H1 (cell line): ENCODE data around the gene ATP6V1F. TPM values are rescaled to one million over a fixed set of nuclear protein-coding genes. Genes with fewer than 3 reads are reported as not detected.
A peak's percentile ranks its signal among the peaks of the same experiment; 100 is the strongest.

Experiments
- CTCF ChIA-PET: fragments of 300-600 bp; sonication (Branson Sonifier 250); formaldehyde crosslinking; loops from one replicate; lab custom pipeline; 2021; ENCODE audit not compliant: partially characterized antibody; lab: Charles Lee
- POLR2A ChIA-PET: fragments of 300-600 bp; sonication (Branson Sonifier 250); formaldehyde crosslinking; loops from one replicate; lab custom pipeline; 2021; ENCODE audit warnings: inconsistent platforms; ENCODE audit not compliant: partially characterized antibody; lab: Charles Lee
- DNase-seq, 2 experiments: peaks; one replicate each; pipeline versions ENCODE4 v3.0.0 to v3.0.0-alpha.2; 2010 to 2022; ENCODE audit warnings: low spot score in 2 of 2, low read depth in 1 of 2, mixed read lengths in 1 of 2
- FAIRE-seq: peaks from 2 replicates; lab custom pipeline; 2011; peaks lifted over from hg19 to GRCh38; lab: Jason Lieb, UNC
- H2AFZ ChIP-seq: 2 replicates; pipeline ENCODE4 v1.8.1; 2012; ENCODE audit warnings: low read length, inconsistent platforms
- H2AK5ac ChIP-seq: 2 replicates; pipeline ENCODE4 v1.6.1; 2013; ENCODE audit warnings: low read depth, low read length
- H2BK120ac ChIP-seq: replicated peaks from 2 replicates; pipeline ENCODE3; 2013; ENCODE audit warnings: low read depth, low read length, inconsistent platforms
- H2BK12ac ChIP-seq: 2 replicates; pipeline ENCODE4 v1.6.1; 2013; ENCODE audit warnings: low read depth, low read length
- H2BK15ac ChIP-seq: 2 replicates; pipeline ENCODE4 v1.6.1; 2013; ENCODE audit warnings: low read length
- H2BK20ac ChIP-seq: 2 replicates; pipeline ENCODE4 v1.6.1; 2013; ENCODE audit warnings: low read length
- H2BK5ac ChIP-seq: 2 replicates; pipeline ENCODE4 v1.6.1; 2013; ENCODE audit warnings: low read depth, low read length
- H3K14ac ChIP-seq: 2 replicates; pipeline ENCODE4 v1.6.1; 2013; ENCODE audit warnings: inconsistent platforms; ENCODE audit not compliant: insufficient read length
- H3K18ac ChIP-seq: 2 replicates; pipeline ENCODE4 v1.6.1; 2013; ENCODE audit warnings: low read length; ENCODE audit errors: extremely low read depth
- H3K23ac ChIP-seq: 2 replicates; pipeline ENCODE4 v1.6.1; 2013; ENCODE audit warnings: inconsistent platforms; ENCODE audit not compliant: insufficient read length
- H3K23me2 ChIP-seq: 2 replicates; pipeline ENCODE4 v1.6.1; 2013; ENCODE audit warnings: low read depth, low read length
- H3K27ac ChIP-seq: 2 replicates; pipeline ENCODE4 v1.6.1; 2011; ENCODE audit warnings: low read depth, low read length, inconsistent platforms
- H3K27me3 ChIP-seq, 4 experiments: replicated peaks in 1 of 4; 1 replicate in 1 of 4; 2 replicates in 3 of 4; pipeline versions ENCODE4 v1.6.1 to v1.8.1; 2011 to 2013; ENCODE audit warnings: low read length in 3 of 4, mild to moderate bottlenecking in 3 of 4, inconsistent platforms in 2 of 4, mixed read lengths in 2 of 4, moderate library complexity in 1 of 4; ENCODE audit not compliant: control insufficient read depth in 3 of 4, insufficient read depth in 3 of 4; ENCODE audit errors: extremely low read depth in 1 of 4
- H3K36me3 ChIP-seq, 4 experiments: 2 replicates each; pipeline versions ENCODE4 v1.6.1 to v1.8.1; 2011 to 2013; ENCODE audit warnings: mild to moderate bottlenecking in 4 of 4, low read length in 3 of 4, moderate library complexity in 2 of 4, control low read depth in 1 of 4, inconsistent platforms in 1 of 4; ENCODE audit not compliant: insufficient read depth in 4 of 4, control insufficient read depth in 2 of 4
- H3K4ac ChIP-seq: replicated peaks from 2 replicates; pipeline ENCODE3; 2013; ENCODE audit warnings: low read length, low read depth, mixed read lengths, inconsistent platforms; ENCODE audit not compliant: insufficient read length
- H3K4me1 ChIP-seq, 4 experiments: replicated peaks in 1 of 4; 1 replicate in 1 of 4; 2 replicates in 3 of 4; pipeline versions ENCODE4 v1.6.1 to v1.8.1; 2011 to 2013; ENCODE audit warnings: low read length in 3 of 4, inconsistent platforms in 2 of 4, mixed read lengths in 1 of 4; ENCODE audit not compliant: insufficient read depth in 4 of 4, control insufficient read depth in 3 of 4
- H3K4me2 ChIP-seq, 2 experiments: 2 replicates each; pipeline versions ENCODE4 v1.6.1 to v1.8.1; 2011 to 2013; ENCODE audit warnings: low read depth in 2 of 2, low read length in 2 of 2, control low read depth in 1 of 2, inconsistent platforms in 1 of 2, mild to moderate bottlenecking in 1 of 2; ENCODE audit not compliant: insufficient read depth in 1 of 2
- H3K4me3 ChIP-seq, 4 experiments: fragments of 200-600, 300-600 bp in 1 of 4; sonication (generic), shearing (Covaris generic), sonication (Bioruptor Twin) in 1 of 4; 2 replicates each; pipeline versions ENCODE4 v1.5.1 to v1.8.1; 2011 to 2016; ENCODE audit warnings: low read length in 4 of 4, low read depth in 3 of 4, control low read depth in 2 of 4, inconsistent platforms in 2 of 4, mild to moderate bottlenecking in 2 of 4, mixed read lengths in 1 of 4, moderate library complexity in 1 of 4; ENCODE audit not compliant: insufficient read depth in 2 of 4; ENCODE audit errors: extremely low read depth in 1 of 4
- H3K56ac ChIP-seq: replicated peaks from 2 replicates; pipeline ENCODE3; 2013; ENCODE audit warnings: low read depth, mild to moderate bottlenecking, mixed read lengths, low read length, inconsistent platforms; ENCODE audit not compliant: insufficient read length
- H3K79me1 ChIP-seq: 2 replicates; pipeline ENCODE4 v1.6.1; 2013; ENCODE audit warnings: low read depth, low read length, control low read depth
- H3K79me2 ChIP-seq, 2 experiments: 2 replicates each; pipeline versions ENCODE4 v1.6.1 to v1.8.1; 2012 to 2013; ENCODE audit warnings: low read length in 2 of 2, mild to moderate bottlenecking in 2 of 2, inconsistent platforms in 1 of 2; ENCODE audit not compliant: insufficient read depth in 2 of 2, control insufficient read depth in 1 of 2
- H3K9ac ChIP-seq, 4 experiments: replicated peaks in 1 of 4; 1 replicate in 1 of 4; 2 replicates in 3 of 4; pipeline versions ENCODE4 v1.6.1 to v1.8.1; 2011 to 2013; ENCODE audit warnings: low read depth in 3 of 4, low read length in 3 of 4, control low read depth in 2 of 4, mild to moderate bottlenecking in 2 of 4, moderate library complexity in 2 of 4, inconsistent platforms in 1 of 4; ENCODE audit errors: extremely low read depth in 1 of 4
- H3K9me3 ChIP-seq, 2 experiments: 2 replicates each; pipeline versions ENCODE4 v1.6.1 to v1.8.1; 2012 to 2013; ENCODE audit warnings: mild to moderate bottlenecking in 2 of 2, moderate library complexity in 2 of 2, control low read depth in 1 of 2, inconsistent platforms in 1 of 2, low read depth in 1 of 2, low read length in 1 of 2, mixed read lengths in 1 of 2; ENCODE audit not compliant: insufficient read depth in 2 of 2
- H4K20me1 ChIP-seq, 2 experiments: replicated peaks in 1 of 2; 2 replicates each; pipeline versions ENCODE3 to v1.8.1; 2011 to 2013; ENCODE audit warnings: inconsistent platforms in 2 of 2, low read length in 2 of 2, mild to moderate bottlenecking in 1 of 2; ENCODE audit not compliant: insufficient read depth in 2 of 2, control insufficient read depth in 1 of 2
- H4K5ac ChIP-seq: 2 replicates; pipeline ENCODE4 v1.6.1; 2013; ENCODE audit warnings: low read length, low read depth, mixed read lengths, inconsistent platforms; ENCODE audit not compliant: insufficient read length
- H4K8ac ChIP-seq: 2 replicates; pipeline ENCODE4 v1.8.0; 2013; ENCODE audit warnings: mild to moderate bottlenecking, moderate library complexity, low read length, inconsistent platforms; ENCODE audit not compliant: insufficient read depth; ENCODE audit errors: extremely low read depth
- H4K91ac ChIP-seq: replicated peaks from 2 replicates; pipeline ENCODE3; 2013; ENCODE audit warnings: low read length, mixed read lengths, inconsistent platforms; ENCODE audit not compliant: insufficient read length
- RBBP5 ChIP-seq: IDR thresholded peaks from 2 replicates; pipeline ENCODE4 v1.7.1; 2012; ENCODE audit warnings: low read depth, mild to moderate bottlenecking, inconsistent platforms, low read length, moderate library complexity, borderline replicate concordance
- WGBS, 2 experiments: shearing (Covaris generic) in 1 of 2; methylation state at CpG; one replicate each; pipeline versions ENCODE4 v1.1.6 to v1.1.7; 2013 to 2015; ENCODE audit warnings: low lambda C conversion rate in 2 of 2, mixed read lengths in 2 of 2, inconsistent platforms in 1 of 2, low coverage in 1 of 2, missing lambda C conversion rate in 1 of 2; ENCODE audit not compliant: insufficient replicate concordance in 2 of 2, insufficient coverage in 1 of 2, insufficient read length in 1 of 2; ENCODE audit errors: extremely low coverage in 1 of 2, missing lambda C conversion rate in 1 of 2; 5-methylcytosine and 5-hydroxymethylcytosine counted together
- polyA plus RNA-seq, 7 experiments: library from polyadenylated mRNA; depleted of rRNA in 3 of 7; stranded (reverse) in 5 of 7; unstranded in 2 of 7; fragments of >200 nt in 5 of 7; fragments of 200-250 nt in 2 of 7; gene quantifications; 1 replicate in 5 of 7; 2 replicates in 1 of 7; 4 replicates in 1 of 7; pipeline versions ENCODE4 v1.2.1 to v1.2.3, GENCODE V29; 2011 to 2013; ENCODE audit warnings: missing spikeins in 2 of 7, mixed read lengths in 2 of 7
- total RNA-seq: library from RNA; stranded (reverse); fragmentation: NEBNext Ultra II Directional; extraction: Animal tissue kit (Norgen Biotek cat#: 25700); gene quantifications from 2 replicates; pipeline ENCODE4 v1.2.1, GENCODE V29; 2021

Gene ATP6V1F
- total and polyA plus RNA-seq, 2 of the 8 experiments (the other 6 are each of a cell fraction or from before 2014, with no cell fraction given): 104 to 318 TPM

DNA sequence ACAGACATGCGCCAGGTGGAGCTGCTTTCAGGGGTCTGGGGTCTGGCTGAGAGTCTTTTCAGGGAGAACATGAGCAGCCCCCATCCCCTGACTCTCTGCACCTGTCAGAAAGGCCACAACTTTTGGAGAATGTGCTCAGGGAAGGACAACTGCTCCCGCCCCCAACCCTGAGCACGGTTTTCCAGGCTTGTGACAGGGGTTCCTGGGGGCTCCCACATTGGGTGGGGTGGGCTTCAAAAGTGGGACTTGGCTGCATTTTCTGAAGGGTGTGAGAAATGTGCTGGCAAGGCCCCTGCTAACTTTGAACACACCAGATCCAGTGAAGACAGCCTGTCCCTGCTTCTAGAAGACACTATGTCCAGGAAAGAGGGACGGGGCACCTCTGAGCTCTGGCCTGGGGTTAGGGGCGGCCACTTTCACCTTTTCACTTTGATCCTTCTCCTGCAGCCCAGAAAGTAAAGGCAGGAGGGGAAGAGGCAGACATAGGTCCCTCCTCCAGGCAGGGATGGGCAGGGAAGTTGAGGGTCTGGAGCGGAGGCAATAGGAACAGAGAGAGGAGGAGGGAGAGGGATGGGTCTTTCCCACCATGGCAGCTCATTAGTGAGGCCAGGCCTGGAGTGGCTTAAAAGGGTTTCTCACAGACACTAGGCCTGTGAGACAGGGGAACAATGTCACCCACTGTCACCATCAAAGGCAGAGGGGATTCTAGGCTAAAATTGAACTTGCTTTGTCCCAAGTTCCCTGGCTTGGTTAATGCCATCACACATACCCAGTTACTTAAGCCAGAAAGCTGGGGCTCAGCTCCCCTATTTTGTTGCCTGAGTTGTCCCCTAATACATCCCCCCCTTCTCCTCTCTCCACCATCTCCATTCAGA, 46.3 kb downstream of the ATP6V1F start:
- Histone ChIP-seq H2BK12ac (peak overlapping the region; percentile 50; the same call in 1 of the 2 replicates), H2BK15ac (no peak overlapping the region), H3K14ac (no peak overlapping the region), H2BK120ac (no peak overlapping the region), H4K91ac (no peak overlapping the region), H3K56ac (no peak overlapping the region), H3K9me3 (no peaks in the 10 kb centered on the region), H3K4me2 (peak overlapping the region; percentile 89 to 91), H3K36me3 (no peaks in the 10 kb centered on the region), H3K27ac (no peak overlapping the region), H2BK20ac (no peak overlapping the region), H3K23ac (no peak overlapping the region), H4K8ac (no peak overlapping the region), H2AK5ac (no peak overlapping the region), H3K4ac (no peak overlapping the region), H3K23me2 (peaks cover 11% of the 10 kb centered on the region; the same call in 1 of the 2 replicates), H4K20me1 (no peaks in the 10 kb centered on the region), H3K79me1 (no peaks in the 10 kb centered on the region), H2AFZ (peak overlapping the region; percentile 39; the same call in 1 of the 2 replicates), H3K79me2 (no peaks in the 10 kb centered on the region), H2BK5ac (no peak overlapping the region), H3K18ac (no peak overlapping the region), H3K27me3 (peaks cover 5 to 44% (median 29%) of the 10 kb centered on the region in 4 experiments; a peak in 6 of 7 replicates), H3K4me3 (peak overlapping the region; percentile 37 to 67 (median 52); a peak in 5 of 8 replicates), H4K5ac (no peak overlapping the region), H3K4me1 (peaks cover 4 to 30% (median 19%) of the 10 kb centered on the region in 4 experiments), H3K9ac (no peak overlapping the region)
- ChIA-PET CTCF (interaction anchor here (1.1 to 4.5 kb wide), 6 partner anchors 10 to 77 kb away, joined by 3 to 42 read pairs (median 4); no protein-coding TSS in a partner anchor), POLR2A (interaction anchor here (1.2 to 2.0 kb wide), 4 partner anchors 12 to 47 kb away, joined by 3 to 5 read pairs (median 4); no protein-coding TSS in a partner anchor)
- peak in 1 of 2 experiments; percentile 42 for DNase-seq
- TF ChIP-seq RBBP5: no peak
- WGBS, 2 experiments: 79% methylated on average over 5 of the region's 6 CpGs; no CpG with 5 or more reads in 1 of the 2 experiments
- FAIRE-seq: no peak
